Hematopoietic multipotent progenitor cell (in vitro differentiated cells): ENCODE results near the gene HOXA4. TPM values are rescaled to one million over a fixed set of nuclear protein-coding genes. Genes with fewer than 3 reads are reported as not detected.

Source experiments
- small RNA-seq: library from RNA; depleted of rRNA; stranded (forward); fragments of <200 nt; gene quantifications from one replicate; pipeline ENCODE3, GENCODE V24; 2012
- total RNA-seq: library from RNA; depleted of rRNA; stranded (reverse); fragments of >200 nt; gene quantifications from one replicate; pipeline ENCODE4 v1.2.3, GENCODE V29; 2012

The HOXA4 gene
- total RNA-seq, 1 donor: 1.1 TPM

Small RNAs within 50 kb of the gene (small RNA-seq; reads per million reads assigned to genes)
- gene AC004080.5 (not detected), gene RF01977 (not detected)

Other genes with a start within 250 kb of the HOXA4 start
- gene HOXA1, start 34.8 kb downstream of the HOXA4 start, total RNA-seq: 0.27 TPM
- gene HOXA2, start 28.1 kb downstream of the HOXA4 start, total RNA-seq: 0.54 TPM
- gene HOXA5, start 12.9 kb upstream of the HOXA4 start, total RNA-seq: 30.4 TPM
- gene HOXA6, start 17.0 kb upstream of the HOXA4 start, total RNA-seq: 40.1 TPM
- 14.3 TPM for gene HOXA3, start 21.8 kb upstream of the HOXA4 start, total RNA-seq
- gene HOXA7, start 25.9 kb upstream of the HOXA4 start, total RNA-seq: 13.2 TPM
- 105 TPM for gene HOXA9, start 34.8 kb upstream of the HOXA4 start, total RNA-seq
- gene HOXA10, start 43.6 kb upstream of the HOXA4 start, total RNA-seq: 19.4 TPM
- not detected for gene HOXA11, start 54.5 kb upstream of the HOXA4 start, total RNA-seq
- gene HOXA13, start 69.3 kb upstream of the HOXA4 start, total RNA-seq: not detected
- gene EVX1, start 112.0 kb upstream of the HOXA4 start, total RNA-seq: not detected